SU-DHL-6 (cell line): ENCODE data around the gene ZNF627.

ENCODE experiments used
- EZH2phosphoT487 ChIP-seq: fragments of 200-600 bp; sonication (generic), shearing (Covaris generic); conservative IDR thresholded peaks from 2 replicates; pipeline ENCODE4 v1.6.1; 2018; ENCODE audit warnings: mild to moderate bottlenecking, antibody characterized with exemption, low read length, moderate library complexity, mixed read lengths
- TF ChIP-seq, protein P1 (sequence below): fragments of 200-600 bp; sonication (generic); IDR thresholded peaks from one replicate; pipeline ENCODE4 v1.5.1; 2017; ENCODE audit warnings: antibody characterized with exemption, mild to moderate bottlenecking, low read length, moderate library complexity; ENCODE audit not compliant: insufficient read depth, poor library complexity, severe bottlenecking

DNA sequence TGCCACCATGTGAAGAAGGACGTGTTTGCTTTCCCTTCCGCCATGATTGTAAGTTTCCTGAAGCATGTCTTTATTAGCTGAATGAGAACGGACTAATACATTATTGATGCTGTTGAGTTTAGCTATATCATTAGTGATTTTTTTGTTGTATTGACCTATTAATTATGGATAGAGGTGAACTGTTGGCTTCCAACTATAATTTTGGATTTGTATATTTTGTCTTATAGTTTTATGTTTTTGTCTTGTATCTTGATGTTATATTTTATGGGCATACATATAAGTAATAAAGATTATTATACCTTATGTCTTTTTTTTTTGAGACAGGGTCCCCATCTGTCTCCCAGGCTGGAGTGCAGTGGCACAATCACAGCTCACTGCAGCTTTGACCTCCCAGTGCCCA is 45.6 kb downstream of the ZNF627 start:
- TF ChIP-seq, protein P1, sequence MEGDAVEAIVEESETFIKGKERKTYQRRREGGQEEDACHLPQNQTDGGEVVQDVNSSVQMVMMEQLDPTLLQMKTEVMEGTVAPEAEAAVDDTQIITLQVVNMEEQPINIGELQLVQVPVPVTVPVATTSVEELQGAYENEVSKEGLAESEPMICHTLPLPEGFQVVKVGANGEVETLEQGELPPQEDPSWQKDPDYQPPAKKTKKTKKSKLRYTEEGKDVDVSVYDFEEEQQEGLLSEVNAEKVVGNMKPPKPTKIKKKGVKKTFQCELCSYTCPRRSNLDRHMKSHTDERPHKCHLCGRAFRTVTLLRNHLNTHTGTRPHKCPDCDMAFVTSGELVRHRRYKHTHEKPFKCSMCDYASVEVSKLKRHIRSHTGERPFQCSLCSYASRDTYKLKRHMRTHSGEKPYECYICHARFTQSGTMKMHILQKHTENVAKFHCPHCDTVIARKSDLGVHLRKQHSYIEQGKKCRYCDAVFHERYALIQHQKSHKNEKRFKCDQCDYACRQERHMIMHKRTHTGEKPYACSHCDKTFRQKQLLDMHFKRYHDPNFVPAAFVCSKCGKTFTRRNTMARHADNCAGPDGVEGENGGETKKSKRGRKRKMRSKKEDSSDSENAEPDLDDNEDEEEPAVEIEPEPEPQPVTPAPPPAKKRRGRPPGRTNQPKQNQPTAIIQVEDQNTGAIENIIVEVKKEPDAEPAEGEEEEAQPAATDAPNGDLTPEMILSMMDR = no peak
- TF ChIP-seq EZH2phosphoT487 = no peak
